GM21528 (cell line): ENCODE data around the gene SNX8.
"Not testable (repeated sequence)": the region's sequence is repeated elsewhere in the genome, so short reads cannot be mapped to it uniquely, and the experiment has no call there.

ENCODE experiments used
- ATAC-seq: cut with Tn5 transposase; IDR thresholded peaks from one replicate; pipeline ENCODE4 v1.9.1; 2021; ENCODE audit warnings: mild to moderate bottlenecking, moderate library complexity; ENCODE audit not compliant: unreplicated experiment, low FRiP score

Gene SNX8

GRCh38 chr7:2269991-2270460 is 44.2 kb downstream of the SNX8 start:
- no peak for ATAC-seq

DNA sequence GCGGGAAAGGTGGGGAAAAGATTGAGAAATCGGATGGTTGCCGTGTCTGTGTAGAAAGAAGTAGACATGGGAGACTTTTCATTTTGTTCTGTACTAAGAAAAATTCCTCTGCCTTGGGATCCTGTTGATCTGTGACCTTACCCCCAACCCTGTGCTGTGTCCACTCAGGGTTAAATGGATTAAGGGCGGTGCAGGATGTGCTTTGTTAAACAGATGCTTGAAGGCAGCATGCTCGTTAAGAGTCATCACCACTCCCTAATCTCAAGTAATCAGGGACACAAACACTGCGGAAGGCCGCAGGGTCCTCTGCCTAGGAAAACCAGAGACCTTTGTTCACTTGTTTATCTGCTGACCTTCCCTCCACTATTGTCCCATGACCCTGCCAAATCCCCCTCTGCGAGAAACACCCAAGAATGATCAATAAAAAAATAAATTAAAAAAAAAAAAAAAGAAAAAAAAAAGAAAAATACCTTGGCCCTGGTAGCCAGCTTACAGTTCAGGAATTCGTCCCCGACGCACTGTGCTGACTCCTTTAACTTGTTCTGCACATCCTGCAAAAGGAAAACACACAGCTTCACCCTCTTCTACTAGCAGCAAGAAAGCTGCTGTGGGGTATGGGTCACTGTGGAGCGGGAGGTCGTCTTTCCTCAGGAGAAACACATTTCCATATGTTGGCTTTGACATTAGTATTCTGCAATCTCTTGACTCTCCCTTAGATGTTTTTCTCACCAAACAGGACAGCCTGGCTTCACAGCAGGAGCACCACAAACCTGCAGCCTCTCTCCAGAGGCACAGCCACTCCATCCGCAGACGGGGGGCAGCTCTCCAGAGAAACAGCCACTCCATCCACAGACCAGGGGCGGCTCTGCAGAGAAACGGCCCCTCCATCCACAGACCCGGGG is 44.9 kb downstream of the SNX8 start:
- not testable (repeated sequence) for ATAC-seq

DNA sequence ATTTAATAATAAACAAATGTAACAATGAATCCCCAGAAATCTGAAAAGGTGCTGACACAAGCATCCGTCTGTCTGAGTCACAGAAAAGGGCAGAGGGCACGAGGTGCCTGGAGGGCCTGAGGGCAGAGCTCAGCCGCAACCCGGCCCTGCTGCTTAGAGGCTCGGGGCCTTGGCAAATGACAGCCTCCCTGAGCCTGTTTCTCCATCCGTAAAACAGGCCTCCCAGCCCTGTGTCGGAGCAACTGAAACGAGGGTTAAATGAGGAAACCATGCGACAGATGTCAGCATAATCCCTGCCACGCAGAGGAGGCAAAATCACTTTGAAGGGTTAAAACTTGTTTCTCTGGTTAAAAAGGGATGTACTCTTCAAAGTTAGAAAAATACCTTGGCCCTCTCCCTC is 47.3 kb downstream of the SNX8 start:
- no peak for ATAC-seq

DNA sequence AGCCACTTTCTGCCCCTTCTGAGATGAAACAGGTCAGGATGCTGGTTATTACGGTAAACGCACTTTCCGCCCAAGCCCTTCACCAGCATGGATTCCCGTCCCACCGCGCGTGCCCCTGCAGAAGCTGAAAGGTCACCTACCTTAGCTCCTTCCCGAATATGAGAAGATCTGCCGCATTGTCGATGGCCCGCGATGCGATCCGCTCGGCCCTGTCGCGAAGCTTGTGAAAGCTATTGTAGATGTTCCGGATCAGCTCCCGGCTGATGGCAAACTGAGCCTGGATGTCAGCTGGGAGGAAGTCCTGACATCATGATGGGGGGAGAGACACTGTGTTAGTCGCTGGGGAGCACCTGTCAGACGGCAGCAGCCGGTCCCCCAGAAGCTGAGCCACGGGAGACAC is 50.1 kb downstream of the SNX8 start:
- ATAC-seq, result no peak

GRCh38 chr7:2263176-2263575 is 51.1 kb downstream of the SNX8 start:
- no peak for ATAC-seq

DNA sequence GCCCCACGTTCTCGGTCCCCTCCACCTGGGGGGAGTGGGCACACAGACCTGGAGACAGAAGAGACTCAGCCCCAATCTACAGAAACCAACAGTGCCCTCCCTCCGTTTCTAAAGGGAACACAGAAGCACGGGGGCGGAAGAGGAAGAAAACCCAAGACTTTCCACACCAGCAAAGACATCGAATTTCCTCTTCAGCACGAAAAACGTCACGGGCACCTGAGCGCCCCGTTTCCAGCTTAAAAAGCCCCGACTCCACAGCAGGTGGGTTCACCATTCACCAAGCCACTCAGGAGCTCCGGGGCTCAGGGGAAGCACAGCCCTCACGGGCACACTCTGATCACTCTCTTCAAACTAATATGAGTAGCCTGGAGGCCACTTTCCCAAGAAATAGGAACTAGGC is 52.6 kb downstream of the SNX8 start:
- peak; percentile 45 for ATAC-seq

GRCh38 chr7:2260820-2261219 is 53.4 kb downstream of the SNX8 start:
- no peak for ATAC-seq

GRCh38 chr7:2259480-2259879 is 54.8 kb downstream of the SNX8 start:
- ATAC-seq, result peak; percentile 6

GRCh38 chr7:2258661-2259365 is 55.4 kb downstream of the SNX8 start:
- peak; percentile 62 for ATAC-seq

GRCh38 chr7:2257651-2258050 is 56.6 kb downstream of the SNX8 start:
- no peak for ATAC-seq

DNA sequence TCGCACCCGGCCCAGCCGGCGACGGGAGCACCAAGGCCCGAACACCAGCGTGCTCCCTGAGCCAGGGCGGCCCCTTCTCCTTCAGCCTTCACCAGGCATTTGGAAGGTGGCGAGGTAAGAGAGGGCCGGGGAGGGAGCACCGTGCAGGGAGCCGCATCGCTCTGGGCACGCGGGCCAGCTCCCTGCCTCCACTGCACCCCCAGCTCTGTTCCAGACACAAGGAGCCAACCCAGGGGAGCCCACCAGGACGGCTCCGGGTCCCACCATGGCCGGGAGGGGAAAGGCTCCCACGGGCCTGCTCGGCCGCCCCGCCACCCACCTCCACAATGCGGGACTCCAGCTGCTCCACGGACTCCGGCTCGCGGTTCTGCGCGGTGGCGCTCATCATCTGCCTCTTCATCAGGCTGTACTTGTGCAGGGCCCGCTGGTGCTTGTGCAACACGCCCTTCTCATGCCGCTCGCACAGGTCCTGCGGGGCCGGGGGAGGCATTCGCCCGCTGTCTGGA is 57.1 kb downstream of the SNX8 start:
- no peak for ATAC-seq

- ATAC-seq, result no peak
Measured at GRCh38 chr7:2256306-2257045, 57.8 kb downstream of the SNX8 start.

- no peak for ATAC-seq
Measured at GRCh38 chr7:2255145-2256139, 58.8 kb downstream of the SNX8 start.

DNA sequence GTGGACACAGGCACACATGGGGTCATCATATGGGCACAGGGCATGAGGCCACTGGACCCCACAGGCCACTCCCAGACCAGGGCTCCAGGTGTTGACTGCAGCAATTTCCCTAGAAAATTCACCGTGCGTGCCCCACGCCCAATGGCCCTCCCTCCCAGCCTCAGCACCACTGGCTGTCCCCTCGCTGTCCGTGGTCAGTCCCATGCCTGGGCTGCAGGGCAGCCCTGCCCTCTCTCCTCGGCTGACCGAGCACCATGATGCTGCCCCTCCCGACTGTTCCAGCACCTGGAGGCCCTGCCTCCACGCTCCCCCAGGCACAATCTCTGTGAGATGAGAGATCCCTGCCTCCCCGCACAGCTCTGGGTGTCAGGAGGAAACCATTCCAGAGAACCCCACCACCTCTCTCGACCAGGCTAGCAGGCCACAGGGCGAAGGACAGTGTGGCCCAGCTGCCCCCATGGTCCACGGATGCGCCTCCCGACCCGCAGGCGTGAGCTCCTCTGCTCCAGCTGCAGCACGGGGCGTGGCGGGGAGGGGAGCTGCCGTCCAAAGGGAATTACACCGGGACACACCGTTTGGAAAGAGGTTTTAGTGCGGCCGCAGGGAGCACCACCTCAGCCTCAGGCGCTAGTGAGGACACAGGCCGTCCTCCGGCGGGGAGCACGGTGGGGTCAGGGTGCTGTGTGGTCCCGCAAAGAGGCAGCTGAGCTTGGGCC is 59.7 kb downstream of the SNX8 start:
- no peak for ATAC-seq

DNA sequence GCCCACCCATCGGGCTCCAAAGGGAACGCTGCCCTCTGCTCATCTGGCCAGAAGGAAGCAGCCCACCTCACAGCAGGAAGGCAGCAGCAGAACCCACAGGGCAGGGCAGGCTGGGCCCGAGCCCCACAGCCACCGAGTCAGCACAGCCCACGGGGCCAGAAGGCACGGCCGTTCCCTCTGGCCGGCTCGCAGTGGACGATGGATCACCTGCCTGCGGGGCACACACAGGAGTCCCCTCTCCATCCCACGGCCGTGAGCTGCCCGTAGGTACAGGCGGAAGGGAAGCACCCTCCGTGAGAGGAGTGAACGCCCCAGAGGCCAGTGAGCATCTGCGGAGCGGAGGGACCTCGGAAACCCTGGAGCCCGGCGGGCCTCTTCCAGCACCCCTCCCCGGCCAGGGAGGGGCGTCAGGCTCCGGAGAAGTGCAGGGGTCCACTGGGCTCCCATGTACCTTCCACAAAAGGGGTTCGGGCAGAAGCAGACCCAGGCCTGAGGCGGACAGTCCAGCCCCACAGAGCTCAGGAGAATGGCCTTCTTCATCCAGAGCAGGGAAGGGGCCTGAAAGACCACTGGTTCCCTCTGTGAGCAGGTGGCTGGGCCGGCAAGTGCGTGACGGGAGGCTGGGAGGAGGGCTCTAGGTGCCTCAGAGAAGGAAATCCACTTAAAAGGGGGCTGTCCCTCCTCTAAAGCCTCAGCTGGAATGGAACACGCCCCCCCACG is 60.6 kb downstream of the SNX8 start:
- ATAC-seq, result no peak

GRCh38 chr7:2253021-2253420 is 61.2 kb downstream of the SNX8 start:
- ATAC-seq, result no peak

DNA sequence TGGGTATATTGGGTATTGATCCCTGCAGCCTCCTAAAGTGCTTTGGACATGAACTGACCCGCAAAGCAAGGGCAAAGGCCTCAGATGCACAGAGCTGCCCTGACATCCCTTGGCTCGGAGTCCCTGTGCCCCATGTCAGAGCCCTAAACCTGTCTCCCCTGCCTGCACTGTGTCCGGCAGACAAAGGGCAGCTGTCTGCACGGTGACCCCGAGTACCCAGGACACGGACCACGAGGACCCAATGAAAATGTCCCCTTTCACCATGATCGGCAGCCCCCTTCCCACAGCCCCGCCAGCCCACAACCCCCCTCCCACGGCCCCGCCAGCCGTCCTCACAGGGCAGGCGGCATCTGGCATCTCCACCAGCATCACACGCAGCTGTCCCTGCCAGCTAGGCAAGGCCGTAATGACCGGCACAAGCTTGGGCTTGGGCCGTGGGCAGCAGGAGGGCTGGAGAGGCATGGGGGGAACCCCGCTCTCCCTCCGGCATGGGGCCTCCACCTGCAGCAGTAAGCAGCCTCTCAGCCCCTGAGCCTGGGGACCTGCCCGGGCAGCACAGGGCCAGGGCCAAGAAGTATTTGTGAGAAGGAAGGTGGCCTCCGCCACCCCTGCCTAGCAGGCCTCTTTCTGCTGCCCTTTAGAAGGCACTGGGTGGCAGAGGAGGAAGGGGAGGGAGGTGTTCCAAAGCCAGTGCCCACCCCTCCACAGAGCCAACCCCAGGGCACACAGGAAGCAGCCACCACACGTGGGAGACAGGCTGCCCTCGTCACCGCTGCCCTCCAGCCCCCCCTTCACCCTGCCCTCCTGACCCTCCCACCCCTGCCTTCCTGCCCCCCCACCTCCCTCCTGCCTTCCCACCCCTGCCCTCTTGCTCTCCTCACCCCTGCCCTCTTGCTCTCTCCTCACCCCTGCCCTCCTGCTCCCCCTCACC is 62.1 kb downstream of the SNX8 start:
- no peak for ATAC-seq
